HCT116 (cell line): ENCODE measurements around the gene TLCD2. TPM values are rescaled to one million over a fixed set of nuclear protein-coding genes. Genes with fewer than 3 reads are reported as not detected.

Source experiments
- ATAC-seq: fragments of 200-7000 bp; cut with Tn5 transposase; 2 replicates; pipeline ENCODE4 v1.9.1; 2020; ENCODE audit warnings: mild to moderate bottlenecking, moderate library complexity
- BruUV-seq: library from RNA; stranded (reverse); fragments of 400-500 nt; replicated peaks from 2 replicates; lab custom pipeline; 2021; lab: Mats Ljungman, UMichigan
- CTCF ChIA-PET: fragments of 300-600 bp; sonication (Branson Sonifier 250); formaldehyde crosslinking; loops from one replicate; lab custom pipeline; 2021; ENCODE audit warnings: antibody characterized with exemption; lab: Charles Lee
- POLR2A ChIA-PET: fragments of 300-600, 350-600 bp; sonication (Branson Sonifier 250); formaldehyde crosslinking; loops from one replicate; lab custom pipeline; 2021; ENCODE audit warnings: antibody characterized with exemption; lab: Charles Lee
- RAD21 ChIA-PET, 2 experiments: fragments of 300-600 bp; sonication (Branson Sonifier 250); formaldehyde crosslinking; loops; one replicate each; lab custom pipeline; 2023; ENCODE audit warnings: low total read pairs in 2 of 2; ENCODE audit not compliant: uncharacterized antibody in 2 of 2, unreplicated experiment in 2 of 2, low non-redundant PET in 1 of 2; lab: Charles Lee
- DNase-seq: peaks from one replicate; pipeline ENCODE4 v3.0.0-alpha.2; 2010; ENCODE audit warnings: low read depth, low spot score
- H2AFZ ChIP-seq: fragments of 200-600 bp; shearing (Covaris generic), sonication (generic); 2 replicates; pipeline ENCODE4 v1.6.1; 2017; ENCODE audit warnings: low read depth, mixed run types, mixed read lengths, antibody characterized with exemption, low read length; ENCODE audit not compliant: poor library complexity, severe bottlenecking
- H3K27ac ChIP-seq: 2 replicates; pipeline ENCODE4 v1.5.1; 2012; ENCODE audit warnings: low read depth, low read length
- H3K27me3 ChIP-seq: fragments of 200-600 bp; sonication (generic); 2 replicates; pipeline ENCODE4 v1.6.1; 2016; ENCODE audit warnings: mixed run types, low read length, mixed read lengths; ENCODE audit not compliant: insufficient read depth
- H3K36me3 ChIP-seq, 2 experiments: fragments of 200-500 bp in 1 of 2; fragments of 200-600 bp in 1 of 2; sonication (Bioruptor generic) in 1 of 2; sonication (generic) in 1 of 2; 2 replicates each; pipeline versions ENCODE4 v1.5.1 to v1.6.1; 2014 to 2016; ENCODE audit warnings: low read length in 2 of 2, inconsistent platforms in 1 of 2, mixed read lengths in 1 of 2, mixed run types in 1 of 2; ENCODE audit not compliant: insufficient read depth in 2 of 2, control insufficient read depth in 1 of 2
- H3K4me1 ChIP-seq, 2 experiments: fragments of 200-600 bp in 1 of 2; sonication (generic) in 1 of 2; 2 replicates each; pipeline versions ENCODE4 v1.5.1 to v1.6.1; 2012 to 2017; ENCODE audit warnings: low read length in 2 of 2, inconsistent platforms in 1 of 2, mild to moderate bottlenecking in 1 of 2, mixed read lengths in 1 of 2, mixed run types in 1 of 2, moderate library complexity in 1 of 2; ENCODE audit not compliant: insufficient read depth in 2 of 2, control insufficient read depth in 1 of 2
- H3K4me2 ChIP-seq: fragments of 200-600 bp; sonication (generic); 2 replicates; pipeline ENCODE4 v1.6.1; 2017; ENCODE audit warnings: mixed run types, low read length, mixed read lengths
- H3K4me3 ChIP-seq, 2 experiments: fragments of 200-600 bp in 1 of 2; sonication (generic) in 1 of 2; replicated peaks in 1 of 2; 2 replicates each; pipeline ENCODE4 v1.5.1; 2011 to 2016; ENCODE audit warnings: low read length in 2 of 2, control low read depth in 1 of 2, low read depth in 1 of 2, mild to moderate bottlenecking in 1 of 2, mixed read lengths in 1 of 2, mixed run types in 1 of 2
- H3K79me2 ChIP-seq: fragments of 200-600 bp; sonication (generic); 2 replicates; pipeline ENCODE4 v1.6.1; 2017; ENCODE audit warnings: mild to moderate bottlenecking, mixed run types, low read length, moderate library complexity, mixed read lengths; ENCODE audit not compliant: insufficient read depth
- H3K9ac ChIP-seq: fragments of 200-600 bp; sonication (generic); 2 replicates; pipeline ENCODE4 v1.6.1; 2016; ENCODE audit warnings: low read length, mixed read lengths
- H3K9me2 ChIP-seq: fragments of 200-600 bp; sonication (generic), shearing (Covaris generic); 2 replicates; pipeline ENCODE4 v1.6.1; 2017; ENCODE audit warnings: mixed run types, mild to moderate bottlenecking, moderate library complexity; ENCODE audit not compliant: insufficient read depth
- H3K9me3 ChIP-seq, 2 experiments: fragments of 200-500 bp in 1 of 2; fragments of 200-600 bp in 1 of 2; sonication (Bioruptor generic) in 1 of 2; sonication (generic) in 1 of 2; 2 replicates each; pipeline ENCODE4 v1.6.1; 2014 to 2017; ENCODE audit warnings: low read length in 2 of 2, mixed read lengths in 2 of 2, inconsistent platforms in 1 of 2, low read depth in 1 of 2, mild to moderate bottlenecking in 1 of 2, mixed run types in 1 of 2, moderate library complexity in 1 of 2; ENCODE audit not compliant: control insufficient read depth in 1 of 2, insufficient read depth in 1 of 2
- H4K20me1 ChIP-seq: fragments of 200-600 bp; sonication (generic), shearing (Covaris generic); 2 replicates; pipeline ENCODE4 v1.6.1; 2017; ENCODE audit warnings: mixed run types, mild to moderate bottlenecking, moderate library complexity; ENCODE audit not compliant: insufficient read depth
- EZH2phosphoT487 ChIP-seq: fragments of 200-600 bp; IDR thresholded peaks from 2 replicates; pipeline ENCODE4 v1.6.1; 2018; ENCODE audit warnings: antibody characterized with exemption, borderline replicate concordance
- POLR2AphosphoS5 ChIP-seq: IDR thresholded peaks from 2 replicates; pipeline ENCODE4 v1.6.1; 2011; ENCODE audit warnings: mild to moderate bottlenecking, low read depth, low read length, moderate library complexity
- intact Hi-C: fragments of 100-400 bp; cut with micrococcal nuclease; formaldehyde crosslinking; loops from 2 replicates; pipeline ENCODE4 v1.10.0; 2022
- total RNA-seq: library from RNA; stranded (reverse); gene quantifications from one replicate; pipeline ENCODE4 v1.2.1, GENCODE V29; 2021; ENCODE audit not compliant: unreplicated experiment
- TF ChIP-seq, protein P1 (sequence below): IDR thresholded peaks from 2 replicates; pipeline ENCODE4 v1.6.1; 2012; ENCODE audit warnings: low read depth
- TF ChIP-seq, protein P2 (sequence below): IDR thresholded peaks from 2 replicates; pipeline ENCODE4 v1.6.1; 2012

The TLCD2 gene
- total RNA-seq, 1 experiment from 2014 or later = 1.8 TPM

DNA sequence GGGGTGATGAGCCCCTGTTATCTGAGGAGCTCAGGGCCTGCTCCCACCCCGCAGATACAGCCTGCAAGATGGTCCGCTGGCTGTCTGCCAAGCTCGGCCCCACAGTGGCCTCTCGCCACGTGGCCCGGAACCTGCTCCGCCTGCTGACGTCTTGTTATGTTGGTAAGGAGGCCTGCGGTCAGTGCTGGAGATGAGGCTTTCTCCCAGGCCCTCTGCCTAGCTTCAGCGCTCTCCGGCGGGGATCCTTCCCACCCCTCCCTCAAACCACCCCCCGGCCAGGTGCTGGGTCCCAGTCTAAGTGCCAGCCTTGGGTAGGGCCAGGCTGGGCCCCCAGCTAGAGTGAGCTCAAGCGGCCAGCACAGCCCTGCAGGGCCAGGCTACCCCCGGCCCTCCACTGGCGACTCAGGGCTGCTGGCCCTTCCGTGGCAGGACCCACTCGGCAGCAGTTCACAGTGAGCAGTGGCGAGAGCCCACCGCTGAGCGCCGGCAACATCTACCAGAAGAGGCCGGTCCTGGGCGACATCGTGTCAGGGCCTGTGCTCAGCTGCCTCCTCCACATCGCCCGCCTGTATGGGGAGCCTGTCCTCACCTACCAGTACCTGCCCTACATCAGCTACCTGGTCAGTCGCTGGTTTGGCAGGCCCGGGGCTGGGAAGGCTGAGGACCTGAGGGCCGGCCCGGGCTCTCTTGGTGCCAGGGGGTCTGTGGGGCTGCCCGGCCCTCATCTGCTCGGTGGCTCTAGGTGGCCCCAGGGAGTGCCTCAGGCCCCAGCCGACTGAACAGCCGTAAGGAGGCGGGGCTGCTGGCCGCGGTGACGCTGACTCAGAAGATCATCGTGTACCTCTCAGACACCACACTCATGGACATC lies 20.4 kb upstream of the TLCD2 start:
- H3K4me1 ChIP-seq = peaks cover under 1 to 12% of the 10 kb centered on the region in 2 experiments; a peak in 3 of 4 replicates
- peak overlapping the region; percentile 26; the same call in 1 of the 2 replicates for H3K27ac ChIP-seq
- peak overlapping the region; percentile 51 for H3K4me2 ChIP-seq
- H3K27me3 ChIP-seq = no peaks in the 10 kb centered on the region
- RAD21 ChIA-PET = no interaction called here
- no peaks in the 10 kb centered on the region; the same call in 1 of the 2 replicates for H3K79me2 ChIP-seq
- H3K36me3 ChIP-seq = no peaks in the 10 kb centered on the region
- no peaks in the 10 kb centered on the region for H3K9me3 ChIP-seq
- POLR2A ChIA-PET = no interaction called here
- peak overlapping the region; percentile 16 for H3K9ac ChIP-seq
- H3K9me2 ChIP-seq = no peaks in the 10 kb centered on the region
- BruUV-seq = no TSS peak
- TF ChIP-seq POLR2AphosphoS5 (no peak), EZH2phosphoT487 (no peak)
- TF ChIP-seq, protein P1, sequence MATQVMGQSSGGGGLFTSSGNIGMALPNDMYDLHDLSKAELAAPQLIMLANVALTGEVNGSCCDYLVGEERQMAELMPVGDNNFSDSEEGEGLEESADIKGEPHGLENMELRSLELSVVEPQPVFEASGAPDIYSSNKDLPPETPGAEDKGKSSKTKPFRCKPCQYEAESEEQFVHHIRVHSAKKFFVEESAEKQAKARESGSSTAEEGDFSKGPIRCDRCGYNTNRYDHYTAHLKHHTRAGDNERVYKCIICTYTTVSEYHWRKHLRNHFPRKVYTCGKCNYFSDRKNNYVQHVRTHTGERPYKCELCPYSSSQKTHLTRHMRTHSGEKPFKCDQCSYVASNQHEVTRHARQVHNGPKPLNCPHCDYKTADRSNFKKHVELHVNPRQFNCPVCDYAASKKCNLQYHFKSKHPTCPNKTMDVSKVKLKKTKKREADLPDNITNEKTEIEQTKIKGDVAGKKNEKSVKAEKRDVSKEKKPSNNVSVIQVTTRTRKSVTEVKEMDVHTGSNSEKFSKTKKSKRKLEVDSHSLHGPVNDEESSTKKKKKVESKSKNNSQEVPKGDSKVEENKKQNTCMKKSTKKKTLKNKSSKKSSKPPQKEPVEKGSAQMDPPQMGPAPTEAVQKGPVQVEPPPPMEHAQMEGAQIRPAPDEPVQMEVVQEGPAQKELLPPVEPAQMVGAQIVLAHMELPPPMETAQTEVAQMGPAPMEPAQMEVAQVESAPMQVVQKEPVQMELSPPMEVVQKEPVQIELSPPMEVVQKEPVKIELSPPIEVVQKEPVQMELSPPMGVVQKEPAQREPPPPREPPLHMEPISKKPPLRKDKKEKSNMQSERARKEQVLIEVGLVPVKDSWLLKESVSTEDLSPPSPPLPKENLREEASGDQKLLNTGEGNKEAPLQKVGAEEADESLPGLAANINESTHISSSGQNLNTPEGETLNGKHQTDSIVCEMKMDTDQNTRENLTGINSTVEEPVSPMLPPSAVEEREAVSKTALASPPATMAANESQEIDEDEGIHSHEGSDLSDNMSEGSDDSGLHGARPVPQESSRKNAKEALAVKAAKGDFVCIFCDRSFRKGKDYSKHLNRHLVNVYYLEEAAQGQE = no peak
- TF ChIP-seq, protein P2, sequence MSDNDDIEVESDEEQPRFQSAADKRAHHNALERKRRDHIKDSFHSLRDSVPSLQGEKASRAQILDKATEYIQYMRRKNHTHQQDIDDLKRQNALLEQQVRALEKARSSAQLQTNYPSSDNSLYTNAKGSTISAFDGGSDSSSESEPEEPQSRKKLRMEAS = no peak; the same call in 1 of the 2 replicates
- no peak overlapping the region for H3K4me3 ChIP-seq
- no peaks in the 10 kb centered on the region for H4K20me1 ChIP-seq
- peak; percentile 87 for ATAC-seq
- no peak for DNase-seq
- H2AFZ ChIP-seq = no peak overlapping the region
- intact Hi-C loops = no loop called here
- CTCF ChIA-PET = interaction anchor here (1.2 kb wide), 1 partner anchor 10 kb away, joined by 6 read pairs; no protein-coding TSS in a partner anchor
